ENCODE data around the gene EIPR1. TPM values are rescaled to one million over a fixed set of nuclear protein-coding genes. Genes with fewer than 3 reads are reported as not detected.

EIPR1 gene
- total RNA-seq, 1 donor from 2014 or later = 35.9 TPM

DNA sequence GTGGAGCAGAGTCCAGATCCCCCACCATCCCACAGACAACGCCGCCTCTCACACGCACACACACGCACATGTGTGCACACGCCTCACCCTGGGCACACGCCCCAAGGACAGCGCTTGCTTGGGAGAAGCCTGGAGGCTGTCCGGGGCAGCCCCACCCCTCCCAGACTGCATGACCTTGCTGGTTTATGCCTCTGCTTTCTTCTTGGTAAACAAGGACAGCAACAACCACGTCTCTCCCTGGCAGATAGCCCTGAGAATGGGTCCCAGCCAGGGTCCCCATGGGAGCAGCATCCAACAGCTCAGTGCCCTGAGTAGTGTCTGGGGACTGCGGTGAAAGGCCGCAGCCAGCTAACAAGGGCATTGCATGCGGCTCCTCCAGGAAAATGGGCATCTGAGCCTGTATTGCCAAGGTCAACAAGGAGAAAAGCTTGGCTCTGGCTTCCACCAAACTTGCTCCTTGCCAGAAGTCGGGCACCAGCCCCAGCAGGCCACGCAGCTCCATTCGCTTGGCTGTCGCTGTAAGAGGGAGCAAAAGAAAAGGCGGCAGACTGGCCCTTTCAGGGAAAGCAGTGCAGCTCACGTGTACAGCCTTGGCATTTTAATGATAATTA lies 234.6 kb downstream of the EIPR1 start:
- peaks cover 4% of the 10 kb centered on the region for H3K27me3 Mint-ChIP-seq (ENCODE audit: unreplicated experiment)
- DNase-seq (ENCODE audit: low spot score) = no peak
- peaks cover 5% of the 10 kb centered on the region for H3K36me3 Mint-ChIP-seq (ENCODE audit: low read depth, unreplicated experiment)
- no peak overlapping the region for H3K4me3 Mint-ChIP-seq (ENCODE audit: unreplicated experiment)
- H3K27ac Mint-ChIP-seq (ENCODE audit: unreplicated experiment) = no peak overlapping the region
- no peaks in the 10 kb centered on the region for H3K4me1 Mint-ChIP-seq (ENCODE audit: unreplicated experiment)
- H3K9me3 Mint-ChIP-seq (ENCODE audit: unreplicated experiment) = no peaks in the 10 kb centered on the region
- no peak for TF ChIP-seq CTCF (IDR thresholded peaks at IDR 0.05; ENCODE audit: unreplicated experiment)

DNA sequence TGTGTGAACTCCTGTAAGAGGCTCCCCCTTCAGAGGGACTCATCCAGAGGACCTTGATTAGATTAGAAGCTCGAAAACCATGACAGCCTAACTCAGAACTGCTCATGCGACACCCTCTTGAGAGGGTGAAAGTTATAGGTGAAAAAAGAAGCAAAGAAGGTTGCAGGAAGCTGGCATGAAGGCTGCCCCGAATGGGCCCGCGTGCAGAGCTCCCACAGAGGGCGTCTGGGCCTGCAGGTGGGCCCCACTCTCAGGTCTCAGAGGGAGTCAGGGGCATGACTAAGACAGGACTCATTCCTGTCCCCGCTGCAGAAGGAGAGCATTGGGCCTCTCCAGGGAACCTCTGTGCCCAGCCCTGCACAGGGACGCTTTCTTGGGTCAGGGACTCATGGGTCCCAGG lies 235.4 kb downstream of the EIPR1 start:
- Mint-ChIP-seq H3K36me3 (ENCODE audit: low read depth, unreplicated experiment) (peaks cover 5% of the 10 kb centered on the region), H3K4me3 (ENCODE audit: unreplicated experiment) (no peak overlapping the region), H3K27me3 (ENCODE audit: unreplicated experiment) (peaks cover 4% of the 10 kb centered on the region), H3K27ac (ENCODE audit: unreplicated experiment) (no peak overlapping the region), H3K9me3 (ENCODE audit: unreplicated experiment) (no peaks in the 10 kb centered on the region), H3K4me1 (ENCODE audit: unreplicated experiment) (no peaks in the 10 kb centered on the region)
- TF ChIP-seq CTCF (IDR thresholded peaks at IDR 0.05; ENCODE audit: unreplicated experiment) = no peak
- DNase-seq (ENCODE audit: low spot score) = no peak

GRCh38 chr2:3141696-3142095 lies 235.9 kb downstream of the EIPR1 start:
- Mint-ChIP-seq H3K36me3 (ENCODE audit: low read depth, unreplicated experiment) (peaks cover 3% of the 10 kb centered on the region), H3K9me3 (ENCODE audit: unreplicated experiment) (no peaks in the 10 kb centered on the region), H3K4me1 (ENCODE audit: unreplicated experiment) (no peaks in the 10 kb centered on the region), H3K4me3 (ENCODE audit: unreplicated experiment) (no peak overlapping the region), H3K27ac (ENCODE audit: unreplicated experiment) (no peak overlapping the region), H3K27me3 (ENCODE audit: unreplicated experiment) (peaks cover 3% of the 10 kb centered on the region)
- TF ChIP-seq CTCF (IDR thresholded peaks at IDR 0.05; ENCODE audit: unreplicated experiment) = no peak
- no peak for DNase-seq (ENCODE audit: low spot score)

DNA sequence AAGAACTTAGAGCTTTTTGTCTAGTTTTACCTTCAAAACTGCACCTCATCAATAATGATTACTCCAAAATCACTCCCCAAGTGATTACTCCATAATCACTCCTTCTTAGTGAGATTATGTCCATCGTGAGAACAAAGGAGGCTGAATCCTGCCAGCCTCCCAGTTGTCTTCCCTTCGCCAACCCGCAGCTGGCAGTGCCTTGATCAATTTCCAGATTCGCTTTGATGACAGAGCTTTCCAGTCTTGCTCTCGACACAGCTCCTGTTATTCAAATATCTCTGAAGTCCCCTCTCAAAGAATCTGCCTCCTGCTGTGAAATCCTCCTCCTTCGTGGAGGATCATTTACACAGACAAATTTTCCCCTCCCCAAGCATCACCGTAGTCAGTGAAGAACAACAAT lies 237.7 kb downstream of the EIPR1 start:
- H3K27ac Mint-ChIP-seq (ENCODE audit: unreplicated experiment) = no peak overlapping the region
- TF ChIP-seq CTCF (IDR thresholded peaks at IDR 0.05; ENCODE audit: unreplicated experiment) = no peak
- no peak for DNase-seq (ENCODE audit: low spot score)
- no peaks in the 10 kb centered on the region for H3K9me3 Mint-ChIP-seq (ENCODE audit: unreplicated experiment)
- no peaks in the 10 kb centered on the region for H3K36me3 Mint-ChIP-seq (ENCODE audit: low read depth, unreplicated experiment)
- H3K4me1 Mint-ChIP-seq (ENCODE audit: unreplicated experiment) = no peaks in the 10 kb centered on the region
- H3K27me3 Mint-ChIP-seq (ENCODE audit: unreplicated experiment) = no peaks in the 10 kb centered on the region
- no peak overlapping the region for H3K4me3 Mint-ChIP-seq (ENCODE audit: unreplicated experiment)

Other genes starting within 250 kb of the EIPR1 start
- gene TRAPPC12, start 1.9 kb upstream of the EIPR1 start, total RNA-seq (ENCODE audit: unreplicated experiment) = 105 TPM
- gene ADI1, start 141.7 kb upstream of the EIPR1 start, total RNA-seq (ENCODE audit: unreplicated experiment) = 21.6 TPM
- 24.4 TPM for gene RNASEH1, start 180.5 kb upstream of the EIPR1 start, total RNA-seq (ENCODE audit: unreplicated experiment)
- 1,549 TPM for gene RPS7, start 197.4 kb upstream of the EIPR1 start, total RNA-seq (ENCODE audit: unreplicated experiment)
- gene COLEC11, start 217.3 kb upstream of the EIPR1 start, total RNA-seq (ENCODE audit: unreplicated experiment) = 2.3 TPM

All from endothelial cell (in vitro differentiated cells).